Activated T-helper 2 cell treated with anti-CD3 and anti-CD28 coated beads, Interferon-gamma antibody, Interleukin-2, Interleukin-4, amounts not matched to agents 10 μg/mL and 5 μg/mL and 100 μg/mL, durations not matched to agents 14 hours and 24 hours and 36 hours (primary cell): ENCODE measurements around the gene TCEAL5. TPM values are rescaled to one million over a fixed set of nuclear protein-coding genes. Genes with fewer than 3 reads are reported as not detected.
A peak's percentile ranks its signal among the peaks of the same experiment; 100 is the strongest.
"Not testable (repeated sequence)": the region's sequence is repeated elsewhere in the genome, so short reads cannot be mapped to it uniquely, and the experiment has no call there.

Experiments
- DNase-seq: peaks from one replicate; pipeline ENCODE4 v3.0.0; 2021; ENCODE audit warnings: low spot score
- H3K27ac Mint-ChIP-seq: one replicate; pipeline ENCODE4 v1.8.0; 2021; ENCODE audit warnings: mixed read lengths
- H3K27me3 Mint-ChIP-seq: one replicate; pipeline ENCODE4 v1.8.0; 2021; ENCODE audit warnings: low read depth, mixed read lengths
- H3K36me3 Mint-ChIP-seq: one replicate; pipeline ENCODE4 v1.8.0; 2021; ENCODE audit warnings: low read depth, mixed read lengths
- H3K4me1 Mint-ChIP-seq: one replicate; pipeline ENCODE4 v1.8.0; 2021; ENCODE audit warnings: low read depth, mixed read lengths
- H3K4me3 Mint-ChIP-seq: one replicate; pipeline ENCODE4 v1.8.0; 2021; ENCODE audit warnings: low read depth, mild to moderate bottlenecking, moderate library complexity, mixed read lengths
- H3K9me3 Mint-ChIP-seq: one replicate; pipeline ENCODE4 v1.8.0; 2021; ENCODE audit warnings: mixed read lengths
- intact Hi-C: fragments of 100-400 bp; cut with micrococcal nuclease; formaldehyde crosslinking; loops from one replicate; pipeline ENCODE4 v1.15.1; 2023
- total RNA-seq: library from RNA; stranded (reverse); gene quantifications from 2 replicates; pipeline ENCODE4 v1.2.3, GENCODE V29; 2022

Gene TCEAL5
- total RNA-seq, result not detected in 2 replicates

- H3K27ac Mint-ChIP-seq, result no peak within 1 kb of the TSS
Observed at GRCh38 chrX:103276581-103277002, at the start of gene TCEAL5. Gene TCEAL5, minus strand, starts transcription at chrX:103276750. Its CDS starts 2,187 bp downstream, at chrX:103274563.

GRCh38 chrX:103311399-103311780 is 34.8 kb upstream of the TCEAL5 start:
- no peaks in the 10 kb centered on the region for H3K9me3 Mint-ChIP-seq

More at GRCh38 chrX:103276581-103277002, at the start of gene TCEAL5:
- Mint-ChIP-seq H3K4me3 (no peak within 1 kb of the TSS), H3K36me3 (no peaks in the 10 kb centered on the region), H3K9me3 (no peaks in the 10 kb centered on the region), H3K27me3 (peaks cover 46% of the 10 kb centered on the region), H3K4me1 (peaks cover 2% of the 10 kb centered on the region)
- DNase-seq, result no peak
- intact Hi-C loops, result no loop called here

GRCh38 chrX:103310555-103311398 is 34.2 kb upstream of the TCEAL5 start, which contains the start of gene BEX2:
Gene BEX2, minus strand, starts transcription at chrX:103310990. Its CDS starts 1,014 bp downstream, at chrX:103309976.
- Mint-ChIP-seq H3K9me3 (no peaks in the 10 kb centered on the region), H3K4me3 (peak within 1 kb of the TSS; percentile 72), H3K4me1 (peaks cover 4% of the 10 kb centered on the region), H3K27ac (no peak within 1 kb of the TSS), H3K27me3 (no peaks in the 10 kb centered on the region), H3K36me3 (no peaks in the 10 kb centered on the region)
- DNase-seq, result peak; percentile 65
- intact Hi-C loops, result no loop called here

More at GRCh38 chrX:103311399-103311780, 34.8 kb upstream of the TCEAL5 start:
- H3K27ac Mint-ChIP-seq, result no peak overlapping the region
- H3K27me3 Mint-ChIP-seq, result no peaks in the 10 kb centered on the region
- no peaks in the 10 kb centered on the region for H3K36me3 Mint-ChIP-seq
- H3K4me1 Mint-ChIP-seq, result peaks cover 4% of the 10 kb centered on the region
- intact Hi-C loops, result no loop called here
- no peak for DNase-seq
- H3K4me3 Mint-ChIP-seq, result peak overlapping the region; percentile 72

GRCh38 chrX:103309860-103310554 is 33.5 kb upstream of the TCEAL5 start:
- Mint-ChIP-seq H3K4me1 (peaks cover 4% of the 10 kb centered on the region), H3K9me3 (no peaks in the 10 kb centered on the region), H3K27ac (no peak overlapping the region), H3K36me3 (no peaks in the 10 kb centered on the region), H3K27me3 (no peaks in the 10 kb centered on the region), H3K4me3 (no peak overlapping the region)
- DNase-seq, result no peak
- intact Hi-C loops, result no loop called here

GRCh38 chrX:103305666-103306065 is 29.1 kb upstream of the TCEAL5 start:
- H3K36me3 Mint-ChIP-seq, H3K27me3 Mint-ChIP-seq, H3K9me3 Mint-ChIP-seq, DNase-seq, H3K27ac Mint-ChIP-seq, H3K4me3 Mint-ChIP-seq, H3K4me1 Mint-ChIP-seq, intact Hi-C loops: not testable (repeated sequence)

- Mint-ChIP-seq H3K36me3 (no peaks in the 10 kb centered on the region), H3K9me3 (no peaks in the 10 kb centered on the region), H3K27ac (no peak overlapping the region), H3K27me3 (no peaks in the 10 kb centered on the region), H3K4me1 (peaks cover 3% of the 10 kb centered on the region), H3K4me3 (no peak overlapping the region)
- no peak for DNase-seq
- intact Hi-C loops, result no loop called here
Observed at GRCh38 chrX:103304705-103305104, 28.2 kb upstream of the TCEAL5 start.

GRCh38 chrX:103293118-103293517 is 16.6 kb upstream of the TCEAL5 start:
- Mint-ChIP-seq H3K36me3 (no peaks in the 10 kb centered on the region), H3K27ac (no peak overlapping the region)

GRCh38 chrX:103279624-103280023 is 3.1 kb upstream of the TCEAL5 start:
- Mint-ChIP-seq H3K4me3 (no peak overlapping the region), H3K4me1 (peaks cover 2% of the 10 kb centered on the region), H3K27ac (no peak overlapping the region), H3K9me3 (no peaks in the 10 kb centered on the region), H3K27me3 (peaks cover 35% of the 10 kb centered on the region), H3K36me3 (no peaks in the 10 kb centered on the region)
- DNase-seq, result no peak
- intact Hi-C loops, result no loop called here

More at GRCh38 chrX:103293118-103293517, 16.6 kb upstream of the TCEAL5 start:
- no peak overlapping the region for H3K4me3 Mint-ChIP-seq
- DNase-seq, result no peak
- no peaks in the 10 kb centered on the region for H3K4me1 Mint-ChIP-seq
- peaks cover 5% of the 10 kb centered on the region for H3K27me3 Mint-ChIP-seq
- no peaks in the 10 kb centered on the region for H3K9me3 Mint-ChIP-seq
- intact Hi-C loops, result no loop called here

- intact Hi-C loops, result no loop called here
- H3K27ac Mint-ChIP-seq, result no peak overlapping the region
- peaks cover 49% of the 10 kb centered on the region for H3K27me3 Mint-ChIP-seq
- H3K36me3 Mint-ChIP-seq, result no peaks in the 10 kb centered on the region
- DNase-seq, result no peak
- H3K4me3 Mint-ChIP-seq, result no peak overlapping the region
- H3K9me3 Mint-ChIP-seq, result no peaks in the 10 kb centered on the region
- peaks cover 2% of the 10 kb centered on the region for H3K4me1 Mint-ChIP-seq
Observed at GRCh38 chrX:103275947-103276567, 493 bp downstream of the TCEAL5 start.

GRCh38 chrX:103274284-103274683 is 2.3 kb downstream of the TCEAL5 start:
- Mint-ChIP-seq H3K36me3 (no peaks in the 10 kb centered on the region), H3K27ac (no peak overlapping the region), H3K9me3 (no peaks in the 10 kb centered on the region), H3K4me3 (no peak overlapping the region), H3K4me1 (peaks cover 2% of the 10 kb centered on the region), H3K27me3 (peaks cover 45% of the 10 kb centered on the region)
- DNase-seq, result no peak
- intact Hi-C loops, result no loop called here

- Mint-ChIP-seq H3K27me3 (peaks cover 12% of the 10 kb centered on the region), H3K27ac (no peak overlapping the region), H3K9me3 (no peaks in the 10 kb centered on the region), H3K4me1 (peaks cover 15% of the 10 kb centered on the region), H3K36me3 (peaks cover 16% of the 10 kb centered on the region), H3K4me3 (no peak overlapping the region)
- intact Hi-C loops, result no loop called here
- DNase-seq, result no peak
Observed at GRCh38 chrX:103258275-103258674, 18.3 kb downstream of the TCEAL5 start.

- Mint-ChIP-seq H3K4me1 (peaks cover 15% of the 10 kb centered on the region), H3K4me3 (no peak overlapping the region), H3K36me3 (peaks cover 22% of the 10 kb centered on the region), H3K27ac (no peak overlapping the region), H3K9me3 (no peaks in the 10 kb centered on the region), H3K27me3 (peaks cover 8% of the 10 kb centered on the region)
- DNase-seq, result no peak
- intact Hi-C loops, result no loop called here
Observed at GRCh38 chrX:103256651-103257050, 19.9 kb downstream of the TCEAL5 start.
